ENCODE measurements around the gene PRPF31. TPM values are rescaled to one million over a fixed set of nuclear protein-coding genes. Genes with fewer than 3 reads are reported as not detected.

The PRPF31 gene
- total RNA-seq, 1 donor from 2014 or later, result 39.5 TPM

DNA sequence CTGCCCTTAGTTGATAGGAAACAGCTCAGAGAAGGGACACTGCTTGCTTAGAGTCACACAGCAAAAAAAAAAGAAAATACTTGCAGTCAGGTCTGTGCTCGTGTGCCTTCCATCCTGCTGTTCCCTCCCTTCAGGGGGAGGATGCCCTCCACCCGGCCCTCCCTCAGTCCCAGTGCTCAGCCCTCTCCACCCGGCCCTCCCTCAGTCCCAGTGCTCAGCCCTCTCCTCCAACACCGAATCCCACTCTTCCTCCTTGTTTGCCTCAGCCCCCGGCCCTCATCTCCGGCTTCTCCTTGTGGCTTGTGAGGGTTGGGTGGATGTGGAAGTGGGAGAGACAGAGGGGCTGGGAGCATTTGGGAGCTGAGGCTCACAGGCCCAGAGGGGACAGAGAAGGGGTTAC, 5.9 kb upstream of the PRPF31 start:
- intact Hi-C loops (cut with micrococcal nuclease), result no loop called here
- no peak for DNase-seq

DNA sequence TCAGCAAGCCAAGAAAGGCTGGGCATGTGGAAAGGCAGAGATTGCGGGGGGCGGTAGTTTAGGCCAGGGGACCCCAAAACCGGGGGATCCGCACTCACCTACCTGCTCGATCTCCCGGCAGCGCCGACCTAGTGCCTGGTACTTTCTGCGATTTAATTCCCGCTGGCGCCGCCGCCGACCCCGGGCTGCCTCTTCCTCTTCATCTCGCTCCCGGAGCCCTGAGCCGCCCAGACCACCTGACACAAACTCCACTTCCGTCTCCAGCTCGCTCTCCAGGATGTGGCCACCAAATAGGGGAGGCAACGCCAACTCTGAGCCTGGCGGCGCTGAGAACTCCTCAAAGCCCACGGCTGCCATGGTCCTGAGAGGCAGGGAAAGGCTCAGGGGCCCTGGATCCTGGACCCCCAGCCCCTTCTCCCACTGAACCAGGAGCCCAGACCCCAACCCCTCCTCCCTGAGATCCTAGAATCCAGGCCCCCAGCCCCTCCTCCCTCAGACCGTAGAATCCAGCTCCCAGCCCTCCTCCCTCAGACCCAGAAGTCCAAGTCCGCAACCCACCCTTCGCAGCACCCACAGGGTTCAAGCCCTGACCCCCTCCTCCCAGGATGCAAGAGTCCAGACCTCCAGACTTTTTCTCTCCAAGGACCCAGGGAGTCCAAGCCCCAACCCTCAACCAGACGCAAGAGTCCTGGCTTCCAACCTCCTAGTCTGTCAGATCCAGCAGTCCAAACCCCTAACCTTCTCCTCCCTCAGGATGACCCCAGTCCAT, 1.0 kb upstream of the PRPF31 start:
- no peaks in the 10 kb centered on the region for H3K9me3 ChIP-seq (replicated peaks)
- H3K27ac ChIP-seq (replicated peaks), result peak overlapping the region; percentile 93
- intact Hi-C loops (cut with micrococcal nuclease), result no loop called here
- peaks cover 43% of the 10 kb centered on the region for H3K36me3 ChIP-seq
- TF ChIP-seq, protein P1, sequence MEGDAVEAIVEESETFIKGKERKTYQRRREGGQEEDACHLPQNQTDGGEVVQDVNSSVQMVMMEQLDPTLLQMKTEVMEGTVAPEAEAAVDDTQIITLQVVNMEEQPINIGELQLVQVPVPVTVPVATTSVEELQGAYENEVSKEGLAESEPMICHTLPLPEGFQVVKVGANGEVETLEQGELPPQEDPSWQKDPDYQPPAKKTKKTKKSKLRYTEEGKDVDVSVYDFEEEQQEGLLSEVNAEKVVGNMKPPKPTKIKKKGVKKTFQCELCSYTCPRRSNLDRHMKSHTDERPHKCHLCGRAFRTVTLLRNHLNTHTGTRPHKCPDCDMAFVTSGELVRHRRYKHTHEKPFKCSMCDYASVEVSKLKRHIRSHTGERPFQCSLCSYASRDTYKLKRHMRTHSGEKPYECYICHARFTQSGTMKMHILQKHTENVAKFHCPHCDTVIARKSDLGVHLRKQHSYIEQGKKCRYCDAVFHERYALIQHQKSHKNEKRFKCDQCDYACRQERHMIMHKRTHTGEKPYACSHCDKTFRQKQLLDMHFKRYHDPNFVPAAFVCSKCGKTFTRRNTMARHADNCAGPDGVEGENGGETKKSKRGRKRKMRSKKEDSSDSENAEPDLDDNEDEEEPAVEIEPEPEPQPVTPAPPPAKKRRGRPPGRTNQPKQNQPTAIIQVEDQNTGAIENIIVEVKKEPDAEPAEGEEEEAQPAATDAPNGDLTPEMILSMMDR (IDR thresholded peaks at IDR 0.05; ENCODE audit: borderline replicate concordance), result no peak
- H3K4me3 ChIP-seq, result peak overlapping the region; percentile 90
- H3K4me1 ChIP-seq, result peaks cover 33% of the 10 kb centered on the region
- H3K27me3 ChIP-seq (ENCODE audit: low read depth), result no peaks in the 10 kb centered on the region
- DNase-seq, result no peak

More for the DNA sequence above, 5.9 kb upstream of the PRPF31 start:
- TF ChIP-seq, protein P1 (IDR thresholded peaks at IDR 0.05; ENCODE audit: borderline replicate concordance), result no peak
- H3K9me3 ChIP-seq (replicated peaks), result no peaks in the 10 kb centered on the region
- no peak overlapping the region for H3K27ac ChIP-seq (replicated peaks)
- H3K36me3 ChIP-seq, result peaks cover 77% of the 10 kb centered on the region
- no peaks in the 10 kb centered on the region for H3K27me3 ChIP-seq (ENCODE audit: low read depth)
- H3K4me3 ChIP-seq, result no peak overlapping the region
- H3K4me1 ChIP-seq, result peaks cover 12% of the 10 kb centered on the region

DNA sequence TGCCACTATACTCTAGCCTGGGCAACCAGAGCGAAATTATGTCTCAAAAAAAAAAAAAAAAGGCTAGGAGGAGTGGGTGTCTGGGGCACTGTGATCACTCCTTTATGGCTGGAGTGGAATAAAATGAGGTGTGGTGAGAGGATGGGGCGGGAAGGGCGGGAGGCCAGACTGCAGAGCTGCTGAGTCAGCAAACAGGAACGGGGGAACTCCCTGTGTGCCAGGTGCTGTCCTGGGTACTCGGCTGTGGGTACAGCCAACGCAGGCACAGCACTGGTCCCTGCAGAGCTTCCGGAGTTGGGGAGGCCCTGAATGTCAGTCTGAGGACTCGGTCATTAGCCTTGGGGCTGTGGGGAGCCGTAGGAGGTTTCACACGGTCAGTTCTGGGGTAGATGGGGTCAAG, 5.7 kb downstream of the PRPF31 start:
- Histone ChIP-seq H3K4me1 (peaks cover 10% of the 10 kb centered on the region), H3K4me3 (no peak overlapping the region), H3K36me3 (peaks cover 79% of the 10 kb centered on the region), H3K27ac (replicated peaks) (no peak overlapping the region), H3K9me3 (replicated peaks) (no peaks in the 10 kb centered on the region), H3K27me3 (ENCODE audit: low read depth) (no peaks in the 10 kb centered on the region)
- DNase-seq, result no peak
- intact Hi-C loops (cut with micrococcal nuclease), result no loop called here
- TF ChIP-seq, protein P1 (IDR thresholded peaks at IDR 0.05; ENCODE audit: borderline replicate concordance), result no peak

DNA sequence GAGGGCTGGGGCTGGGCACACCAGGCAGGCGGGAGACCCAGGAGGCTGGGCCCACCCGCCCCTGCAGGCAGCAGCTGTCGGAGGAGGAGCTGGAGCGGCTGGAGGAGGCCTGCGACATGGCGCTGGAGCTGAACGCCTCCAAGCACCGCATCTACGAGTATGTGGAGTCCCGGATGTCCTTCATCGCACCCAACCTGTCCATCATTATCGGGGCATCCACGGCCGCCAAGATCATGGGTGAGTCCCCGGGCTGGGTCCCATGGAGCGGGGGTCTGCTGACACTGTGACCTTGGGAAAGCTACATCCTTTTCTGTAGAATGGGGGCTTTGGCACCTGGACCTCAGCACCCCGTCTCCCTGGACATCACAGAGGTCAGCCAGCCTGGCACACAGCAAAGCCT, 8.1 kb downstream of the PRPF31 start:
- Histone ChIP-seq H3K9me3 (replicated peaks) (no peaks in the 10 kb centered on the region), H3K4me3 (no peak overlapping the region), H3K4me1 (no peaks in the 10 kb centered on the region), H3K27me3 (ENCODE audit: low read depth) (no peaks in the 10 kb centered on the region), H3K27ac (replicated peaks) (no peak overlapping the region), H3K36me3 (peaks cover 98% of the 10 kb centered on the region)
- TF ChIP-seq, protein P1 (IDR thresholded peaks at IDR 0.05; ENCODE audit: borderline replicate concordance), result no peak
- intact Hi-C loops (cut with micrococcal nuclease), result no loop called here
- DNase-seq, result no peak

DNA sequence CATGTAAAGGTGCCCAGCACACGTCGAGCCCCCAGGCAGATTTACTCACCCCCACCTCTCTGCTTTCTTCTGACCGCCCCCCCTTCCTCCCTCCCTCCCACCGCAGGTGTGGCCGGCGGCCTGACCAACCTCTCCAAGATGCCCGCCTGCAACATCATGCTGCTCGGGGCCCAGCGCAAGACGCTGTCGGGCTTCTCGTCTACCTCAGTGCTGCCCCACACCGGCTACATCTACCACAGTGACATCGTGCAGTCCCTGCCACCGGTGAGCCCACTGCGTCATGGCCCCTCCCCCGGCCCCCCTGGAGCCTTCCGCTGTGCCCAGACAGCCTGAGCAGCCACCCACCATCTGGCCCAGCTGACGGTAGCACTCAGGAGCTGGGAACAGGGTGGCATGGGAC, 8.8 kb downstream of the PRPF31 start:
- TF ChIP-seq, protein P1 (IDR thresholded peaks at IDR 0.05; ENCODE audit: borderline replicate concordance), result no peak
- Histone ChIP-seq H3K27me3 (ENCODE audit: low read depth) (no peaks in the 10 kb centered on the region), H3K27ac (replicated peaks) (no peak overlapping the region), H3K4me1 (no peaks in the 10 kb centered on the region), H3K9me3 (replicated peaks) (no peaks in the 10 kb centered on the region), H3K4me3 (no peak overlapping the region), H3K36me3 (peaks cover 98% of the 10 kb centered on the region)
- intact Hi-C loops (cut with micrococcal nuclease), result no loop called here
- DNase-seq, result no peak
